Skeletal muscle tissue (tissue), 4 donors: Measurements from ENCODE around the gene FDPS. TPM values are rescaled to one million over a fixed set of nuclear protein-coding genes. Genes with fewer than 3 reads are reported as not detected.

Experiments used
- H3K27ac ChIP-seq: one replicate; pipeline ENCODE4 v1.7.0; 2013; ENCODE audit warnings: mild to moderate bottlenecking, low read depth, low read length, inconsistent platforms
- H3K27me3 ChIP-seq, 3 donors: one replicate each; pipeline ENCODE4 v1.7.0; 2013; ENCODE audit warnings: low read length in 3 of 3; ENCODE audit not compliant: control insufficient read depth in 3 of 3, insufficient read depth in 3 of 3
- H3K36me3 ChIP-seq, 3 donors: one replicate each; pipeline ENCODE4 v1.7.0; 2013; ENCODE audit warnings: low read length in 3 of 3; ENCODE audit not compliant: control insufficient read depth in 3 of 3, insufficient read depth in 3 of 3
- H3K4me1 ChIP-seq, 3 donors: one replicate each; pipeline ENCODE4 v1.7.0; 2013; ENCODE audit warnings: low read length in 3 of 3, mild to moderate bottlenecking in 3 of 3; ENCODE audit not compliant: control insufficient read depth in 3 of 3, insufficient read depth in 3 of 3
- H3K4me3 ChIP-seq, 3 donors: one replicate each; pipeline ENCODE4 v1.7.0; 2013; ENCODE audit warnings: low read length in 3 of 3
- H3K9ac ChIP-seq, 3 donors: one replicate each; pipeline ENCODE4 v1.7.0; 2013; ENCODE audit warnings: low read length in 3 of 3, mild to moderate bottlenecking in 3 of 3, moderate library complexity in 2 of 3, low read depth in 1 of 3
- H3K9me3 ChIP-seq, 3 donors: one replicate each; pipeline ENCODE4 v1.7.0; 2013; ENCODE audit warnings: low read length in 3 of 3; ENCODE audit not compliant: control insufficient read depth in 3 of 3
- total RNA-seq: library from RNA; depleted of rRNA; stranded (reverse); fragments of >200 nt; gene quantifications from one replicate; pipeline ENCODE4 v1.2.3, GENCODE V29; 2014
- donor health status: Osteomylitis.

FDPS gene
- total RNA-seq, 1 donor from 2014 or later, result 69.4 TPM

- Histone ChIP-seq H3K9me3 (no peaks in the 10 kb centered on the region), H3K36me3 (no peaks in the 10 kb centered on the region), H3K9ac (no peak overlapping the region), H3K4me1 (peaks cover 4 to 16% (median 8%) of the 10 kb centered on the region in 3 donors), H3K27ac (no peak overlapping the region), H3K27me3 (peaks cover 27 to 37% (median 29%) of the 10 kb centered on the region in 3 donors), H3K4me3 (no peak overlapping the region)
Observed at GRCh38 chr1:155296661-155297060, 12.0 kb upstream of the FDPS start.

GRCh38 chr1:155297384-155297783 lies 11.3 kb upstream of the FDPS start:
- H3K36me3 ChIP-seq, result no peaks in the 10 kb centered on the region
- no peak overlapping the region for H3K27ac ChIP-seq
- peaks cover 4 to 16% (median 8%) of the 10 kb centered on the region in 3 donors for H3K4me1 ChIP-seq
- H3K9ac ChIP-seq, result no peak overlapping the region
- H3K27me3 ChIP-seq, result peaks cover 27 to 37% (median 29%) of the 10 kb centered on the region in 3 donors
- H3K4me3 ChIP-seq, result no peak overlapping the region
- H3K9me3 ChIP-seq, result no peaks in the 10 kb centered on the region

- Histone ChIP-seq H3K36me3 (no peaks in the 10 kb centered on the region), H3K4me3 (no peak overlapping the region), H3K9me3 (no peaks in the 10 kb centered on the region), H3K27ac (no peak overlapping the region), H3K27me3 (peaks cover 12 to 16% (median 14%) of the 10 kb centered on the region in 3 donors), H3K9ac (no peak overlapping the region), H3K4me1 (peaks cover 1 to 16% (median 5%) of the 10 kb centered on the region in 3 donors)
Observed at GRCh38 chr1:155300024-155300423, 8.6 kb upstream of the FDPS start.

- H3K27ac ChIP-seq, result no peak overlapping the region
- peaks cover 5 to 9% (median 7%) of the 10 kb centered on the region in 3 donors for H3K27me3 ChIP-seq
- no peaks in the 10 kb centered on the region for H3K9me3 ChIP-seq
- peaks cover 0 to 11% (median 0%) of the 10 kb centered on the region in 3 donors for H3K4me1 ChIP-seq
- H3K36me3 ChIP-seq, result no peaks in the 10 kb centered on the region
- no peak overlapping the region for H3K9ac ChIP-seq
- no peak overlapping the region for H3K4me3 ChIP-seq
Observed at GRCh38 chr1:155300553-155301329, 7.9 kb upstream of the FDPS start.

- Histone ChIP-seq H3K9ac (no peak within 1 kb of the TSS), H3K36me3 (no peaks in the 10 kb centered on the region), H3K4me3 (no peak within 1 kb of the TSS), H3K27ac (no peak within 1 kb of the TSS), H3K4me1 (peaks cover 0 to 11% (median 0%) of the 10 kb centered on the region in 3 donors), H3K9me3 (no peaks in the 10 kb centered on the region), H3K27me3 (peaks cover 0 to 5% (median 2%) of the 10 kb centered on the region in 3 donors)
Observed at GRCh38 chr1:155301342-155301841, 7.3 kb upstream of the FDPS start, which contains the start of gene PKLR. Gene PKLR, minus strand, starts transcription at chr1:155301438. Its CDS starts 43 bp downstream, at chr1:155301395.

- Histone ChIP-seq H3K9me3 (no peaks in the 10 kb centered on the region), H3K27me3 (no peaks in the 10 kb centered on the region), H3K4me1 (peaks cover 5 to 11% (median 6%) of the 10 kb centered on the region in 3 donors), H3K9ac (no peak overlapping the region), H3K4me3 (no peak overlapping the region), H3K36me3 (peaks cover 0 to 2% (median 0%) of the 10 kb centered on the region in 3 donors), H3K27ac (no peak overlapping the region)
Observed at GRCh38 chr1:155304558-155305063, 4.1 kb upstream of the FDPS start.

GRCh38 chr1:155305881-155306391 lies 2.7 kb upstream of the FDPS start:
- peaks cover 10 to 16% (median 16%) of the 10 kb centered on the region in 3 donors for H3K4me1 ChIP-seq
- no peak overlapping the region for H3K27ac ChIP-seq
- H3K4me3 ChIP-seq, result no peak overlapping the region
- H3K36me3 ChIP-seq, result peaks cover 0 to 2% (median 0%) of the 10 kb centered on the region in 3 donors
- H3K27me3 ChIP-seq, result no peaks in the 10 kb centered on the region
- H3K9ac ChIP-seq, result no peak overlapping the region
- H3K9me3 ChIP-seq, result no peaks in the 10 kb centered on the region

- Histone ChIP-seq H3K36me3 (peaks cover 0 to 5% (median under 1%) of the 10 kb centered on the region in 3 donors), H3K9ac (no peak overlapping the region), H3K27ac (no peak overlapping the region), H3K9me3 (no peaks in the 10 kb centered on the region), H3K27me3 (no peaks in the 10 kb centered on the region), H3K4me3 (no peak overlapping the region), H3K4me1 (peaks cover 10 to 16% (median 16%) of the 10 kb centered on the region in 3 donors)
Observed at GRCh38 chr1:155307247-155307740, 1.4 kb upstream of the FDPS start.

GRCh38 chr1:155309423-155310021 lies 856 bp downstream of the FDPS start:
- Histone ChIP-seq H3K4me3 (peak overlapping the region; percentile 93 to 99 (median 98)), H3K27me3 (no peaks in the 10 kb centered on the region), H3K9me3 (no peaks in the 10 kb centered on the region), H3K36me3 (peaks cover 9 to 12% (median 11%) of the 10 kb centered on the region in 3 donors), H3K27ac (peak overlapping the region; percentile 89), H3K9ac (peak overlapping the region; percentile 90 to 98 (median 98)), H3K4me1 (peaks cover 10 to 16% (median 16%) of the 10 kb centered on the region in 3 donors)
